Glomerular visceral epithelial cell (primary cell): Measurements from ENCODE around the gene GAREM1.

ENCODE experiments used
- DNase-seq: peaks from one replicate; pipeline ENCODE4 v3.0.0-alpha.2; 2016; ENCODE audit errors: extremely low spot score

The GAREM1 gene

DNA sequence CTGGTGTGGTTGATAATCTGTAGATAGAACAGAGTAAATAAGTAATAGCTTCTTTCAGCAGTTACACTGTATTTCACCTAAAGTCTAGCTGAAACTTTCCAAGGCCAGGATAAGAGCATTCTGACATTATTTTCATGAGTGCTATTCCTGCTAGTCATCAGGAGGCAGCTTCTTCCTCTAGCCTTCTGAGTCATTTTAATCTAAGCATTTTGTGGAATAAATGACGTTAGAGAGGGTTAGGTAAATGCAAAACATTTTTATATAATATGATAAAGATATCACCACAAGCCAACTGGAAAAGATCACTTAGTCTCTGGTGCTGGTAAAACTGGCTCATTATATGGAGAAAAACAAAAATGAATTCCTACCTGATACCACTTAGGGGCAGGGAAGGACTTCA lies 142.3 kb downstream of the GAREM1 start:
- DNase-seq = no peak

DNA sequence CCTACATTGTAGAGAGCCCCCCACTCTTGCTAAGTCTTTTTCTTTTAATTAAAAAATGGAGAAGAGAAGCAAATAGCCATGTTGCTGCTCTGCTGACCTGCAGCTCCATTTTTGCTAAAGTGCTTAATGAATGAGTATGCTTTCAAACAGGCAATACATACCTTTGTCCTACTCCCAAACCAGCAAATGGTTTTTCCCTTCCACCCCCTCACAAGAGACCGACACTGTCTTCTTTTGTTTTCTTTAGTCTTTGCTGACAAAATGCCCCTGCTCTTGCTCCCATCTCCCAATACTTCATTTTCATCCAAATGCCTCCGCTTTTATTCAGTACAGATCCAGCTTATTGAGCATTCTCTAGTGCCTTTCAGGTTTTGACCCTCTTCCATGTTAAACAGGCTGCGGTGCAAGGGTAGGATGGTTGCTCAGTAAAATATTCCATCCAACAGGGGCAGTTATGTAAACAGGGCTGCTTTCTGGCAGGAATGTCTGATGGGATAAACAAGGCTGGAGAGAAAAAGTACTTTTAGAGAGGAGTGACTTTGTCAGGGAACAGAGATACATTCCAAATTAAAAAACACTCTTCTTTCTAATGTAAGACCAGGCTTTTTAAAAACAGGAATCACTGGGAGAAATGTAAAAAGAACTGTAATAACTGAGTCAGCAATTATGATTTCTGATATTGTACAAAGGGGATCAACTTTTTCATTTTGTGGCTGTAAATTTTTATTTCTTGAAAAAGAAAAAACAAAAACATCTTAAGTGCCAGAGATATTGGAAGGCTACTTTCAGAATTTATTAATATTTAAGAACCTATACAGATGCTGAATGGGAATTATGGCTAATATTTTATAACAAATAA lies 144.0 kb downstream of the GAREM1 start:
- DNase-seq = no peak

DNA sequence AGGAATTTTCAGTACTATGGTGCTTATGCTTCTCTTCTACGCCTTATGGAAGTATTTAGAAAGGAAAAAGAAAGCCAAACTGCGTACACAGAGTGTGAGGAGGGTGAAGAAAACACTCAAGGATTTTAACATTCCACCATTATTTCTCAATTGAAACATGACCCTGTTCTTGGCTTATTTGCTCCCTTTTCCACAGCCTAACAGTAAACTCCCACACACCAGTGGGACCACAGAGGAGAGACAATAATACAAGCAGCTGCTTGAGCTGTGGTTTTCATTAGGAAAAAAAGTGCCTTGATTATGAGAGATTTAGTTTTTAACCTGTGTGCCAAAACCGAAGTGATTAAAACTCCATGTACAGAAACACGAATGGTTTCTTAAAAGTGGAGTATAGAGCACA lies 146.5 kb downstream of the GAREM1 start:
- no peak for DNase-seq

DNA sequence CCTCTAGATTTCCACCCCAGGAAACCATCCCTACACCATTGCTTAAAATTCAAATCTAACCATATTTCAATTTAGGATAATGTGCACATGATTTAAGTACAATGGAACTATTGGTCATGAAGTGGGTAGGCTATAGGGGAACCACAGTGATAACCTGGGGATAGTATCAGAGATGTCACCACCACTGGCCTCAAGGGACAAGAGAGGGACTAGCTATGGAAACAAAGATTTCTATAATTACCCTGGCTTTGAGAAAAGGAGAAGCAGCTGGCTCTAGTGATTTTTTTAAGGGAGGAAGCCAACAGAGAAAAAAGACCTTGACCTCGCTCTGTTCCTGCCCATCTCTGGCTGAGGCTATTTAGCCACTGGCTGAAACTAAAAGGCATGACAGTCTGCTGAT lies 148.9 kb downstream of the GAREM1 start:
- DNase-seq = no peak

DNA sequence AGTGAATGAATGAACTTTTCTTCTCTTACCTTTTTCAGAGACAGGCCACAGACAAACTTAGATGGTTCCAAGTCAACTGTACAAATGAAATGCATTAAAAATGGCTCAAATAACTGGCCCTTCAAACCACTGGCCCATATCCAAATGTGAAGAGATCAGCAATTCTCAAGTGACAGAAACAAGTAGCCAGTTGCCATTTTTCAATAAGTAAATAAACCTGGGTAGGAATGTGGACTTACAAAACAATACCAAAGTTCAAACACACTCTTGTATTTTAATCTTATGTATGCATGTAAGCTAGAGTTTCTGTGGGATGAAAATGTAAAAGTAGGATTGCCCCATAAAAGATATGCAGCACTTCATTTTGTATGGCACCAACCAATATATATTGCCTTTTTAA lies 151.6 kb downstream of the GAREM1 start:
- no peak for DNase-seq

DNA sequence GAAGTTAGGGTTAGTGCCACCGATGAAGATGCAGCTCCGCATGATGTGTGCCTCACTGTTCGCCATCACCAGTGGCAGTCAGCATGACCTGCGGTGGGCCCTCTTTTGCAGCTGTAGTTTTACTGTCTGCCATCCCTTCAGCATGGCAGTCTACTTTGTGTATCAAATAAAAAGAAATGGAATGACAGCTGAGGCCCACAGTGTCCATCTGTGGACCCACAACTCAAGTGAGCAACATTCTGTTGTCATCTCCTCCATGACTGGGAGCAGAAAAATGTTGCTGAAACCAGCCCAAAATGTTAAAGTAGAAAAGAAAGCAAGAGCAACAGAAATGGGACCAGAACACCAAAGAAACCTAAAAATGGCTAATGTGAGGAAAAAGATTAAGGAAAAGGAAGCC lies 152.1 kb downstream of the GAREM1 start:
- DNase-seq = no peak

DNA sequence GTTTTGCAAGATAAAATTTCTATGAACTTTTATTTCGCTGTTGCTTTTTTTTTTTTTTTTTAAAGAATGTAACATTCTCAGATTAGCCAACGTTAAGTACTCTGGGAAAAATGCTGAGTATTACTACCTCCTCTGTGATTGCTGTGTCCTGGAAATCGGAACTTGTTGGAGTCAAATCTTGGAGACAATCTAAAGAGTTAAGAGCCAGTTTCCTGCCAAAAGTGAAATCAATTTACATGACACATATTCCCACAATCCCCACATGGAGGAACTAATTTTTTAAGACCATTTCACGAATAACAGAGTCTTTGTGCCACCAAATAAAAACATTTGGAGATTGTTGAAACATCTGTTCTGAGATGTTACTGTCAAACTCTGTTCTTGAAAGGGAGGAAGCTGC lies 153.0 kb downstream of the GAREM1 start:
- no peak for DNase-seq

DNA sequence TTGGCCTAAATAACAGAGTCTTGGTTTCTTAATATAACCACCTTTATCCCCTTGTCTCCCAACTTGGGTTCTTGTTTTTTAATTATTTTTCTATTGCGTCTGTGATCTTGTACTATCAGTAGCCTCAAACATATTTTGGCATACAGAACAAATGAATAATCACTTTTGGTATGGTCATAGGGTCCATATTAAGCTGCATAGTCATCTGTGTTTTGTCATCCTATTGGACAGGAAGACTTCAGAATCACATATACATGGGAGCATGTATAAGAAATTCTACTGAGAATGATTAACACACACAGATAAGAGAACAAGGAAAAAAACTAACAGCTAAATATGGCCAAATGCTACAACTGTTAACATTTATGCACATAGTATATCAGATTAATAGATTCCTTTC lies 154.8 kb downstream of the GAREM1 start:
- no peak for DNase-seq

DNA sequence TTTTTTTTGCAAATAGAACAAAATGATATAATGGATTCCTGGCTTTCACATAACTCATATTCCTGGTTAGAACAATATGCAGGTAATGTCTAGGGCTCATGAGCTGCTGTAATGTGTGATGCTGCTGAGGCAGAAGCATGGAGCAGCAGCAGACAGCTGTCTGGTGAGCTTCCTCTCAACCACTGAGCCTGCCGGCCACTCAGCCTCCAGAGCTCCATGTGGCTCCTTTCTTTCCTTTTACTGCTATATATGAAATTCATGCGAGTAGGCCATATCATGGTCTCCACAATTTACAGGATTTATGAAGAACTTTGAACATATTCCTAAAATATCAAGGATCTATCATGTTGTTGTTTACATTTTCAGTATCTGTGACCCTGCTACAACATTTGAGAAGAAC lies 159.9 kb downstream of the GAREM1 start:
- no peak for DNase-seq

DNA sequence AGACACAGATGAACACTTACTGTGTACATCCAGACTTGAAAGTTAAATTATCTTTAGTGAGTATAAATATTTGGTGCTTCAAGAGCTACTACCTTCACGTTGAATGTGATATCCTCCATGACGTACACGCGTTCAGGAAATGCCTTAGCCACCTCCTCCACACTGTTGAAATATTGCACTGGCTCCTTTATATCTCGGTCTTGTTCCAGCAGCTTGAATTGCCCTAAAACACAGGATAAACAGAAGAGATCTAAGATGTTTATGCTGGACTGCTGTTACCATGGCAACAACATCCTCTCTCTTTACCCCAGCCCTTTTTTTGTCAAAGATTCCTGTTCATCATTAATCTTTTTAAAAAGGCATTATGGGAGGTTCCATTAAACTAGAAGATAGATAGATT lies 160.6 kb downstream of the GAREM1 start:
- DNase-seq = no peak

DNA sequence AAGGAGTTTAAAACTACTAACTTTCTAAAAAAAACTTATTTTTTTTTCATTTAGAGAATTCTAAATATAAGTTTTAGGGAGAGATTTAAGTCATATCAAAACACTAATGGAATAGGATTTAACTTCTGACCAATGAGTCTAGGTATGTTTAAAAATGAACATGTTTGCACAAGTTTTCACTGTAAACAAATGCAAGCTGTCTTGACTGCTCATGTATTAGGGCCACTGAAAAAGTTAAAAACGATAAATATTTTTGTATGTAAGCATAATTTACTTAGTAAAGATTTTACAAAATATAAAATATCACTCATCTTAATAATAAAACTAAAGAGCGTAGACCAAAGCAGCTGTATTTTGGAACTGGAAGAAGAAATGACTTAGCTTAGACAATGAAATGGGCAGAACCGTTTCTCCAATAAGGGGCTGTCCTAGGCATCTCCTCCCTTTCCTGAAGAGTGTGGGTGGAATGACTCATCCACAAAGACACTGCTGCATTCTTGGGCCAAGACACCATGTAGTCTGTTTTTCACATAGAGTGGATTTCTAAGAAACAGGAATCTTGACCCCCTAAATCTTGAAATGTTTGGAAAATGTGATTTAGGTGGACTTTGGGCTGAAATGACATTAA lies 162.1 kb downstream of the GAREM1 start:
- peak; percentile 48 for DNase-seq

DNA sequence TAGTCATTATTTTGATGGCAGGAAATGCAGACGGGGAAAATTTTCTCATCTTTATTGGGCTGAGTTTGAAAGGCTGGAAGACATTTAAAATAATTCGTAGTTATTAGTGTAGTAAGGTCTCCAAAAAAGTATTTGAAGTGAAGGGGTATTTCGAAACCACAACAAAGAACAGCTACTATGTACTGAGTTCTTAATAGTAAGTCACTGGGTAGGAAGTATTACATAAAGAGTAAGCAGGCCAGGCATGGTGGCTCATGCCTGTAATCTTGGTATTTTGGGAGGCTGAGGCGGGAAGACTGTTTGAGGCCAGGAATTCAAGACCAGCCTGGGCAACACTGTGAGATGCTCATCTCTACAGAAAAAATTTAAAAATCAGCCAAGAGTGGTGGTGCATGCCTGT lies 167.3 kb downstream of the GAREM1 start:
- DNase-seq = no peak

DNA sequence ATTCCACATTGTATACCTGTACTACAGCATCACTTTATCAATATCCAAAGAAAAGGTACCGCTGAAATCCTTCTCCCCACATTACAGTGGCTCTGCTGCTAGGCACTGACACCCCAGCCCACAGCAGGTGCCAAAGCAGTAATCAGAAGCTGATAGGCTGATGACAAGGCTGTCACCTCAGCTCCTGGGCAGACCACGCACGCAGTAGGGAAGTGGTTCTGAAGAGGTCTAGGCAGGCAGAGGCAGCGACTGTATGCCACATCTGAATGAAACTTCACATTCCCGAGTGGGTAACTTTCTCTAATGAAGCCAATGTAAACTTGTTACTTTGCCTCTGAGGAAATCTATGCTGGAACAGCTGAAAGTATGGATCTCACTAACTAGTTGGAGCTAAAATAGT lies 167.9 kb downstream of the GAREM1 start:
- DNase-seq = no peak

DNA sequence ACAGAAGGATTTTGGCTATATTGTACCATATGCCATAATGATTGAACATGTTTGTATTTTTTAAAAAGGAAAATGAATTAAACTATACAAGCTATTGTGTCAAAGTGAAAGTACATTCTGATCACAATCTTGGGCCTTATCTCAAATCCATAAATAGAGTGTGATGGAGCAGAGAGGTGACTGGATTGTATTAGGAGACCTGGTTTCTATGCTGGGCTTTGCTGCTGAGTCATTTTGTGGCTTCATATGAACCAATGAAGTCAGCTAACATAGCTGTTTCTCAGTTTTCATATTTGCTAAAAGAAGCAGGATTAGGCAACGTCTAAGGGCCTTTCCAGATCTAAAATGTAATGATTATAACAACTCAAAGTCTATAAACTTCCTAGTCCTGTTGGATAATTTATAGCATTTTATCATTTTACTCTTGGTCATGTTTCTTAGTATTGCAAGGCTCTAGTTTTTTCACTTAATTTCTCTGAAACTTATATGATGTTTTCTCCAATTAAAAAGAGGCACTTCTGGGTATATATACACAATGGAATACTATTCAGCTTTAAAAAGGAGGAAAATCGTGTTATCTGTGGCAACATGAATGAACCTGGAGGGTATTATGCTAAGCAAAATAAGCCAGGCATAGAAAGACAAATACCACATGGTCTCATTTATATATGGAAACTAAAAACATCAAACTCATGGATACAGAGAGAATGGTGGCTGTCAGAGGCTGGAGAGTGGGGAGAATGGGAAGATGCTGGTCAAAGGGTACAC lies 168.5 kb downstream of the GAREM1 start:
- DNase-seq = peak; percentile 64

DNA sequence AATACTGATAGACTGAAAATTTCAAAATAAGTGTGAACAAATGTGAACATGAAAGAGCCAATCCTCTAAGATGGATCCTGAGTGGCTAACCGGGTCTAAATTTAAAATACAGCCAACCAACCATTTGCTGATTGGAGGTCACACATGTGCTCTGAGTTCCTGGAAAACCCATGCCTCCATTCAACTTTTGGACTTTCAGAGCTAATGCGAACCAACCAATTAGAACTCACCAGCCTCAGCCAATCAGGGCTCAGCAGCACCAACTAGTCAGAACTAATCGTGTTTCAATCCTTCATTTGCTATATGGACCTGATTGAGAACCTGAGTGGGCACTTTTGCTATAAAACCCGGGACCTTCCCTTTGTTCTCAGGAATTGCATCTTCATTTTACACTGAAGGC lies 169.3 kb downstream of the GAREM1 start:
- no peak for DNase-seq

DNA sequence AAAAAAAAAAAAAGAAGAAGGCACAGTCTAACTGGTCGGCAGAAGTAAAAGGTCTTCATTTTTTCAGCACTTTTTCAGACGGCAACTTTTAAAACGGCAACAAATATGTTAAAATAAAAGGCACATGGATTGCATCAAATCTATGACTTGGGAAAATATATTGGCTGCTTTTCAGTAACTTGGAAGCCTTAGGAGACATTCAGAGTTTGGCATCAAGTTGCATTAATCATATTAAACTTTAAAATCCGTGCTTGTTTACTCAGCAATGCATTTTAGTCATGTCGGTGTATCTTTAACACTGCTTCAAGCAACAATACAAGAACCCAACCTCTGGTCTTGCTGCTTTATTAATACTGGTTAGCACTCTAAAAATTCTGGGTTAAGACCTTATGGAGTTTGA lies 169.8 kb downstream of the GAREM1 start:
- DNase-seq = no peak

DNA sequence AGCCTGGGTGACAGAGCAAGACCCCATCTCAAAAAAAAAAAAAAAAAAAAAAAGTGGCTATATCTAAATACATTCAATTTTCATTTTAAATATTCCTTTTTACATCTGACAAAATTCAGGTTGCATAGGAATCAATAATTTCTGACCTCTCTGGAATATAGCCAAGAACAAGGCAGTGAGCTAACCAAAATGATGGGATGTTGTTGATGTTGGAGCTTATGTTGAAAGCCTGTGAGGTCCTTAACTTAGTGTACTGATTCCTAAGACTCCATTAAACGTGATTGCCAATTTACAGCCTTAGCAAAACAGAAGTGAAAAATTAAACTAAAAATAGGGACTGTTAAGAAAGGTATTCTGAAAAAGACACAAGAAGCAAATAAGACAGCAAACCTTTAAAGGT lies 171.2 kb downstream of the GAREM1 start:
- DNase-seq = no peak

DNA sequence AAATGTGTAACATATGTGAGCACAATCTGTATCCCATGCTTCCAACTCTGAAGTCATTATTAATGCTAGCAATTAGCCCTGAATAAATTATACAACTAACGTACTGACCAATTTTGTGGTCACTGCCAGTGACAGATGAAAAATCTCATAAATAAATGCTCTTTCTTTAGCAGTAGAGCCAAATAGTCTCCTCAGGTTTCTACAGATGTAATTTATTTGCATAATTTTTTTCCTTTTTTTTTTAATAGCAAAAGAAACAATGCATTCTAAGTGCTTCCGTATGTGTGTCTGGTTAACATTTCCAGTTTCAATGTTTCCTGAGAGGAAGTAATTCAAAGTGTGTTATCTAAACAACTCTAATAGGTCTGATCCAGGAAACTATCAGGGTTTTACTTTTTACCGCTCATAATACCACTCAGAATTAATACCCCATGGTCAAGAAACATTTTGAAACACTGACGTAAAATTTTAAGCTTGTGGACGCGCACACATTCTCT lies 172.5 kb downstream of the GAREM1 start:
- no peak for DNase-seq

DNA sequence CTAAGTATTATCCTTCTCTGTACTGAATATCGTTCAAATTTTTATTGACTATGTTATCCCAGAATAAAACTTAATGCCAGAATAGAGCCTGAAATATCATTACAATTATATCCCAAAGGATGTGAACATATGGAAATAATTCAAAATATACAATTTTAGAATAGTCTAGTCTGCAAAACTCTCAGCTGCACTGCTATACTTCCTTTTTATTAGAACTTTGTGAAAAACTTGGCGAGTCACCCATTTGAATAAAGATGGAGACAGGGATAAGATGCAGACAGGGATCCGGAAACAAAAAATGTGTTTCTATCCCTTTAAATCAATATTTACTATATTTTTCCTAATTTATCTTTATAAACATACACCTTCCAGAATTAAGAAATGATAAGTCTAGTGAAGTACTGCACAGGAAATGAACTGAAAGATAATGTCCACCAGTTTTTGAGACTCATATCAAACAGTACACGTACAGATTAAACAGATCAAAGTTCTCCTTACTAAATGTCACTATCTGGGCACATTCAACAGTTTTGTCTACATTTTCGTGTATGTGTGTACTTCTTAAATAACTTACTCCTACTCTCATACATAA lies 173.0 kb downstream of the GAREM1 start:
- no peak for DNase-seq

DNA sequence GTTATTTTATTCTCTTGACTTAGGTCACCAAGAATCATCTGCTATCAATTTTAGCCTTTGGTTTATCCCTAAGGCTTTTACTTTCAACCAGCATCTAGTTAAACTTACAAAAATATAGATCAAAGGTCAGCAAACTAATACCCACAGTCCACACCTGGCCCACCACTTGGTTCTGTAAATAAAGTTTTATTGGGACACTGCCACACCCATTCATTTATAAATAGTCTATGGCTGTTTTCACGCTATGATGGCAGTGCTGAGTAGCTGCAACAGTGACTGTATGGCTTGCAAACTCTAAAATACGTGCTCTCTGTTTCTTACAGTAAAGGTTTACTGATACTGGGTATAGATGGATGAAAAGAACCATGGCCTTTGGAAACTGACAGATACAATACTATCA lies 173.8 kb downstream of the GAREM1 start:
- no peak for DNase-seq

DNA sequence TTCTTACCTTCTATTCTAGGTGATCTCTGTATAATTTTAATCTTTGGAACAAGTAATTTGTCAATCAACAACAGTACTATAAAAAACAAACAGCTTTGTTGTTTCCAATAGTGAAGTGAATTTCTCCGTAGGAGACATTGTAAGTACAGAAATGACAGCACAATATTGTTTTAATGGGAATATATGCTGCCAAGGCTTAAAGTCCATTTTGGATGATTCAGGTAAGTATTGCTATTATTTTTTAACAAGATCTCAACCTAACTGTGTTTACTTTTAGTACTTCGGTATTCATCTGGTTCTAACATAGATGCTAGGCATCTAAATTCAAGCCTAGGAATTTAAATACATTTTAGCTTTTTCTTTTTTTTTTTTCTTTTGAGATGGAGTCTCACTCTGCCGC lies 175.1 kb downstream of the GAREM1 start:
- DNase-seq = no peak

DNA sequence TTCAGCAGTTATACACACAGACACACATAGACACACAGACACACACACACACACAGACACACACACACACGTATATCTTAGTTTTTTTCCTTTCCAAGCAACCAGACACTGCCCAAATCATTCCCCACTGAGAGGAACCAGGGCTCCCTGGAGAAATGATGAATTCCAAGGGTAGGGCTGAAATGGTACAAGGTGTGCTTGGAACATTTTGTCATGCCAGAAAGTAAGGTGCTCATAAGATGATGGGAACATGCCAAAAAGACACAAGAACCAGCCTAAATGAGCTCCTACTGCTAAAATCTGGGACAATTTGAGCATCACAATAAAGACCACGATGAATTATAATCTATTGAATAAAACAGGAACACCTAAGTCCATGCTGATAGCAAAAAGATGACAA lies 177.6 kb downstream of the GAREM1 start:
- DNase-seq = no peak
